GM12874 (cell line): ENCODE measurements around the gene ZSCAN23.

Experiments used
- TF ChIP-seq, protein P1 (sequence below): IDR thresholded peaks from 2 replicates; pipeline ENCODE4 v1.5.1; 2011; ENCODE audit warnings: low read depth, mild to moderate bottlenecking, control low read depth, low read length, moderate library complexity; ENCODE audit not compliant: insufficient read depth

Gene ZSCAN23

DNA sequence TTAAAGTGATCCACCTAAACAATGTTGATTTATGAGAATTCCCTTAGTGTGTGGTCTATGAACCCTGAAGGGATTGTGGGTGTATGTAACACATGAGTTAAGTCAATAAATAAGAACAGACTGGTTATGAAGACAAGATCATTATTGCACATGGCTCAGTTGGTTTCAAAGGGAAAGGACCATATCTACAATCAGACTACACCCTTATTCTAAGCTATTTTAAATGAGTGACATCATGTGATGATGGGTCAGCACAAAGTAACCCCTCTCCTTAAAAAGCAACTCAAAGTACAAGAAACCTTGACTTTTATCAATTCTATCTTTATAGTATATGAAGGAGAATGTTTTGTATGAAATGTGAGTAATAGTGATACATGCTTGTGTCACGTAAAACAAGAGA lies 15.3 kb upstream of the ZSCAN23 start:
- TF ChIP-seq, protein P1, sequence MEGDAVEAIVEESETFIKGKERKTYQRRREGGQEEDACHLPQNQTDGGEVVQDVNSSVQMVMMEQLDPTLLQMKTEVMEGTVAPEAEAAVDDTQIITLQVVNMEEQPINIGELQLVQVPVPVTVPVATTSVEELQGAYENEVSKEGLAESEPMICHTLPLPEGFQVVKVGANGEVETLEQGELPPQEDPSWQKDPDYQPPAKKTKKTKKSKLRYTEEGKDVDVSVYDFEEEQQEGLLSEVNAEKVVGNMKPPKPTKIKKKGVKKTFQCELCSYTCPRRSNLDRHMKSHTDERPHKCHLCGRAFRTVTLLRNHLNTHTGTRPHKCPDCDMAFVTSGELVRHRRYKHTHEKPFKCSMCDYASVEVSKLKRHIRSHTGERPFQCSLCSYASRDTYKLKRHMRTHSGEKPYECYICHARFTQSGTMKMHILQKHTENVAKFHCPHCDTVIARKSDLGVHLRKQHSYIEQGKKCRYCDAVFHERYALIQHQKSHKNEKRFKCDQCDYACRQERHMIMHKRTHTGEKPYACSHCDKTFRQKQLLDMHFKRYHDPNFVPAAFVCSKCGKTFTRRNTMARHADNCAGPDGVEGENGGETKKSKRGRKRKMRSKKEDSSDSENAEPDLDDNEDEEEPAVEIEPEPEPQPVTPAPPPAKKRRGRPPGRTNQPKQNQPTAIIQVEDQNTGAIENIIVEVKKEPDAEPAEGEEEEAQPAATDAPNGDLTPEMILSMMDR: no peak

- TF ChIP-seq, protein P1: no peak
These were observed 5.8 kb upstream of the ZSCAN23 start for GRCh38 chr6:28449056-28449455.

GRCh38 chr6:28446818-28447511 lies 3.7 kb upstream of the ZSCAN23 start:
- TF ChIP-seq, protein P1: no peak

DNA sequence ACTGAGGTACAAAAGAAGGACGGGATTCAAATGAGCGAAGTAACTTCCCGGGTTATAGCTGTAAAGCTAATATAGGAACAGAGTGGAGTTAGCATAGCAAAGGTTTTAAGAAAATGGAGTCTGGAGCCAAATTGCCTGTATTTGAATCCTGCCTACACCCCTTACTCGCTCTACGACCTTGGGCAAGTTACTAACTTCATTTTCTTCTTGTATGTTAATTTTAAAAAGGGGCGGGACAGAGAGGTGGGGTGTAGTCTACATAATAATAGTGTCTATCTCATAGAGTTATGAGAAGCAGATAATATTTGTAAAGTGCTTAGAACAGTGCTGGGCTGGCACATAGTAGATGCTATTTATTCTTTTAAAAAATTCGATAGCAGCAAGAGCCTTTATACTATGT lies 705 bp downstream of the ZSCAN23 start:
- TF ChIP-seq, protein P1: no peak

DNA sequence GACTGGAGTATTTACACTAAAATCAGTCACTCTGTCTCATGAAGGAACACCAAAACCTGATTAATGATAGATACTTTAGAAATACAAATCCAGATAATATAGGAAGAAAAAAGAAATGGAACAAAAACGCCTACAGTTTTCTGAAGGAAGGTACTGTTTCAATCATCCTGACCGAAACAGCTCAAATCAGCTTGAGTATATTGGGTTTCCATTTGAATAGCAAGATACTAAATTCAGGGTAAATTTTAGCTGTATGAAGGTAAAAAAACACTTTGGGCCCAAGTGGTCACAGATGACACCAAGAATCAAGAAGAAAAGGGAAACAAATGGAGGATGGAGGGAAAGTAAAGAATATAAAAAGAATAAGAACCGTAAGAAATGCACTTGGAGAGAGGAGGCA lies 6.9 kb downstream of the ZSCAN23 start:
- TF ChIP-seq, protein P1: no peak

DNA sequence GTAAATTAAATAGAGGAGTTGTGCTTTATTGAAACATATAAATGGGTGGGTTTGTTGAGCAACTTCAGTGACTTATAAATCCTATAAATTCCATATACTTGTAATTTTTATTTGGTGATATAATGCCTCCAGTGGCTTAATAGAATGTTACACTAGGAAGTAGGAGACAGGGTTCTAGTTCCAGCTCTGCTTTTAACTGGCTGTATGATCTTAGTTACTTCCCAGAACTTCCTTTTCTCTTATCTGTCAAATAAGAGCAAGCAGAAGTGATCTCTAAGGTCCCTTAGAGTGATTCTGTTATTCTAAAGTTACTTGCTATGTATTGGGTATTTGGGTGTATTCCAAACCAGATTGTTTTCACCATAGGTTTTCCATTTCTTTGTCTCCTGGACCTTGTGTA lies 10.2 kb downstream of the ZSCAN23 start:
- TF ChIP-seq, protein P1: no peak

DNA sequence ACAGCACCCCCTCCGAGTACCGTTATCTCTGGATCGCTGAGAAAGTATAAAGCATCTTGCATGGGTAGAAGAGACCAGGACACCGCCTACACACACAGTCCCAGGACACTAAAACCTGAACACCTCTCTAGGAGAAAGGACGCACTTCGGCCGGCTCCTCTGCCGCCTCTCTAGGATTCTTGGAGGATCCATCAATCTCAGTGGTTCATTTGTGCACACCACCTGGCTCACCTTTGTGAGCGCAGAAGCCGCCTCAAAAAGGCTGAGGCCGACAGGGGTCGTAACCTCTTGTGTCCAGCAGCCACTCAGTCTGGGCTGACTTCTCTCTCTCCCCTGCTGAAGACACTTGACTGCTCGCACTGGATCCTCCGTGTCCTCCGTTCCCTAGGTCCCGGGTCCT lies 13.5 kb downstream of the ZSCAN23 start:
- TF ChIP-seq, protein P1: no peak
